ENCODE data around the gene NEK7.

DNA sequence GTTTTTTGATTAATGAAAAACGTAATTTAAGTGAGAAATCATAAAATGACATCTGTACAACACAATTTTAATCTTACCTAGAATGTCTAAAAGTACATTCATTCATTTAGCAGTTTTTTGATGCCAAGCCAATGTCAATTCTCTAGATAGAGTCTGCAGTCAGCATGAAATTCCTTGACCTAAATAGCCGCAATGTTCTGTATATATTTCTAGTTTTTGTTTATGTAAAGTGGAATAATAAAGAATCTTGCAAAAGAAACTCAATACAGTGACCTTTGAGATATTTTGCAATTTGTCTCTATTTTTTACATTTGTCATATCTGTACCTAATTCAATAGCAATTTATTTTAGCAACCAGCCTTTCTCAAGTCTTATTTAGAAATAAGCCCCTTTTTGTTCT is 207.7 kb downstream of the NEK7 start:
- TF ChIP-seq, protein P1, sequence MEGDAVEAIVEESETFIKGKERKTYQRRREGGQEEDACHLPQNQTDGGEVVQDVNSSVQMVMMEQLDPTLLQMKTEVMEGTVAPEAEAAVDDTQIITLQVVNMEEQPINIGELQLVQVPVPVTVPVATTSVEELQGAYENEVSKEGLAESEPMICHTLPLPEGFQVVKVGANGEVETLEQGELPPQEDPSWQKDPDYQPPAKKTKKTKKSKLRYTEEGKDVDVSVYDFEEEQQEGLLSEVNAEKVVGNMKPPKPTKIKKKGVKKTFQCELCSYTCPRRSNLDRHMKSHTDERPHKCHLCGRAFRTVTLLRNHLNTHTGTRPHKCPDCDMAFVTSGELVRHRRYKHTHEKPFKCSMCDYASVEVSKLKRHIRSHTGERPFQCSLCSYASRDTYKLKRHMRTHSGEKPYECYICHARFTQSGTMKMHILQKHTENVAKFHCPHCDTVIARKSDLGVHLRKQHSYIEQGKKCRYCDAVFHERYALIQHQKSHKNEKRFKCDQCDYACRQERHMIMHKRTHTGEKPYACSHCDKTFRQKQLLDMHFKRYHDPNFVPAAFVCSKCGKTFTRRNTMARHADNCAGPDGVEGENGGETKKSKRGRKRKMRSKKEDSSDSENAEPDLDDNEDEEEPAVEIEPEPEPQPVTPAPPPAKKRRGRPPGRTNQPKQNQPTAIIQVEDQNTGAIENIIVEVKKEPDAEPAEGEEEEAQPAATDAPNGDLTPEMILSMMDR (IDR thresholded peaks at IDR 0.05): no peak
- TF ChIP-seq EZH2 (IDR thresholded peaks at IDR 0.05; ENCODE audit: borderline replicate concordance, insufficient read depth, low read depth, low read length, poor library complexity, severe bottlenecking): no peak

Data from B cell (primary cell).